Endothelial cell (in vitro differentiated cells): ENCODE data around the gene KRTAP5-3. TPM values are rescaled to one million over a fixed set of nuclear protein-coding genes. Genes with fewer than 3 reads are reported as not detected.

Source experiments
- DNase-seq: peaks from one replicate; pipeline ENCODE4 v3.0.0; 2021; ENCODE audit warnings: low spot score
- H3K27ac Mint-ChIP-seq: one replicate; pipeline ENCODE4 v1.8.0; 2021; ENCODE audit warnings: mixed read lengths, inconsistent platforms; ENCODE audit not compliant: unreplicated experiment
- H3K27me3 Mint-ChIP-seq: one replicate; pipeline ENCODE4 v1.8.0; 2021; ENCODE audit warnings: mild to moderate bottlenecking, moderate library complexity, mixed read lengths, inconsistent platforms; ENCODE audit not compliant: unreplicated experiment
- H3K36me3 Mint-ChIP-seq: one replicate; pipeline ENCODE4 v1.8.0; 2021; ENCODE audit warnings: mild to moderate bottlenecking, low read depth, mixed read lengths, inconsistent platforms; ENCODE audit not compliant: unreplicated experiment
- H3K4me1 Mint-ChIP-seq: one replicate; pipeline ENCODE4 v1.8.0; 2021; ENCODE audit warnings: mild to moderate bottlenecking, mixed read lengths, inconsistent platforms; ENCODE audit not compliant: unreplicated experiment
- H3K4me3 Mint-ChIP-seq: one replicate; pipeline ENCODE4 v1.8.0; 2021; ENCODE audit warnings: mild to moderate bottlenecking, mixed read lengths, inconsistent platforms; ENCODE audit not compliant: unreplicated experiment
- H3K9me3 Mint-ChIP-seq: one replicate; pipeline ENCODE4 v1.8.0; 2021; ENCODE audit warnings: mixed read lengths, inconsistent platforms; ENCODE audit not compliant: unreplicated experiment
- CTCF ChIP-seq: fragments of 200-600 bp; sonication (generic); IDR thresholded peaks from one replicate; pipeline ENCODE4 v1.5.0; 2021; ENCODE audit warnings: antibody characterized with exemption; ENCODE audit not compliant: unreplicated experiment
- total RNA-seq: library from RNA; stranded (reverse); fragmentation: NEBNext Ultra II Directional; extraction: Animal tissue kit (Norgen Biotek cat#: 25700); gene quantifications from one replicate; pipeline ENCODE4 v1.2.1, GENCODE V29; 2021; ENCODE audit not compliant: unreplicated experiment

KRTAP5-3 gene
- total RNA-seq, 1 donor from 2014 or later: not detected

DNA sequence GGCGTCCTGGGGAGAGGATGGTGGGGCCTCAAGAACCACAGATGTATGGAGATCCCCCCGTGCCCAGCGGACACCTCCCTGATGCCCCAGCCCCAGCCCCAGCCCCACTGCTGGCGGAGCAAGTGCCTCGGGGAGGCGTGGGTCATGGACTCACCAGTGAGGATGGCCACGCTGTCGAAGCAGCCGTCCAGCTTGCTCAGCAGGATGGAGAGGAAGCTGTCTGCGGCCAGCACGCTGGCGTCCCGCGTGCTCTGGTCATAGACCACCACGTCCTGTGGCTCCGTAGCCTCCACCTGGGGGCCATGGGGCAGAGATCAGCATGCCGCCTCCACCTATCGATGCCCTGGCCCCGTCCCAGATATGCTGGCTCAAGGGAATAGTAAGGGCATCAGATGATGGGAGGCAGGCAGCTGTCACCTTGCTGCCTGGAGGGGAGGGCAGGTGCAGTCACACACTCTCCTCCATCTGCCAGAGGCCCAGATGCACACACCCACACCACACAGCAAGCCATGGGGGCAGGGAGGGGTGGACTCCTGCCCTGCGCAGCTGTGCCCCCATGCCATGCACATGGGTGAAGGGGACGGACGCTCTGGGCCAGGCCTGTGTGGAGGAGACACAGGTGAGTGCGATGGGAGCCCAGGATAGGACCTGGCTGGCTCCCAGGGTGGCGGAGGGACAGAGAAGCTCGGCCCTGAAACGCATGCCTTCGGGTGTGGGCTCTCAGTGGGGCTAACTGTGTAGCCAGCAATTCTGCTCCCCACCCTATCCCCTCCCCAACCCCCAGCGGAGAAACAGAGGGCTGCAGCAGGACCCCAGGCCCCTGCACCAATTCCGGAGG, 44.3 kb downstream of the KRTAP5-3 start:
- TF ChIP-seq CTCF: no peak
- H3K36me3 Mint-ChIP-seq: no peaks in the 10 kb centered on the region
- no peaks in the 10 kb centered on the region for H3K4me1 Mint-ChIP-seq
- peaks cover 13% of the 10 kb centered on the region for H3K27me3 Mint-ChIP-seq
- H3K9me3 Mint-ChIP-seq: no peaks in the 10 kb centered on the region
- no peak overlapping the region for H3K4me3 Mint-ChIP-seq
- DNase-seq: no peak
- H3K27ac Mint-ChIP-seq: no peak overlapping the region

DNA sequence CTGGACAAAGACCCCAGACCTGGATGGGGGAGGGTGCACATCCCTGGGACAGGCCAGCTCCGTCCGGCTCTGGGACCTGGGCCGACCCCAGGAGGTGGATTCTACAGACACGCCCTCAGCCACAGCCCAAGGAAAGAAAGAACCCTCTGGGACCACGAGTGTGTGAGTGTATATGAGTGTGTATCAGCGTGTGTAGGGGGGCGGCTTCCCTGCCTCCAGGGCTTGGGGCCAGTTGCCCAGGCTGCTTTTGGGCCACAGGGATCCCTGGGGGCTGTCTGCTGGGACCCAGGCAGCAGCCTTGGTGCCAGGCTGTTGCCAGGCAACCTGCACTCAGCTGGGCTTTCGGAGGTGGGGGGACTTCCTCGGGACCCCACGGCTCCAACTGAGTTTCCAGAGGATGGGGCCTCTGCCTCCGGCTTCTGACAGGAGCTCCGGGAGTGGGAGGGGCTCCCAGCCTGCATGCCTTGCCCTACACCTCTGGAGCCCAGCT, 45.1 kb downstream of the KRTAP5-3 start:
- Mint-ChIP-seq H3K4me1 (no peaks in the 10 kb centered on the region), H3K9me3 (no peaks in the 10 kb centered on the region)
- no peak for DNase-seq

DNA sequence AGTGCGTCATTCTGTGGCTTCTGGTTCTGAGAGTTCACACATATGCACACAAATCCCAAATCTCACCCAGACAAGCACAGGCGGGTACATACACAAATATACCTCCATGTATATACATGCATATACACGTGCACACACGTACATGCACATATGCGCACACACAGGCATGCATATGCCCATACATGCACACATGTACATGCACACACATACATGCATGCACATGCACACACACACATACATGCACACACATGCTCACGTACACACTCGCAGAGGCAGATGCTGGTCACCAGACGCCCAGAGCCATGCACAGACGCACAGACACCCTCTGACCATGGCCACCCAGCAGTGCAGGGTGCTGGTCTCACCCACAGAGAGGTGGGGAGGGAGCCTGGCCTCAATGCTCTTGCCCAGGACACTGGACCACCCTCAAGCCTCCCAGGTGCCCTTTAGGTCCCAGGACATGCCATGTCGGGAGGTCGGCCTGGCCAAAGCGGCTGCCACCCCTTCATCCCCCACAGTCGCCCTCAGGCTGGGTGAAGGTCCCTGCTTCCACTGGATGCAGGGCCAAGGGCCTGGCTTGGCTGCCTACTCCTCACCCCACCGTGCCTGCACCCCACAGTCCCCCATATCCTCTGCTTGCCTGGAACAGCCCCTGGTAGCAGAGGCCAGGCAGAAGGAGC, 45.7 kb downstream of the KRTAP5-3 start:
- Mint-ChIP-seq H3K27me3 (peaks cover 12% of the 10 kb centered on the region), H3K27ac (no peak overlapping the region), H3K9me3 (no peaks in the 10 kb centered on the region), H3K36me3 (no peaks in the 10 kb centered on the region), H3K4me1 (no peaks in the 10 kb centered on the region), H3K4me3 (no peak overlapping the region)
- no peak for DNase-seq
- TF ChIP-seq CTCF: no peak

More for the DNA sequence above, 45.1 kb downstream of the KRTAP5-3 start:
- Mint-ChIP-seq H3K27me3 (peaks cover 13% of the 10 kb centered on the region), H3K4me3 (no peak overlapping the region), H3K27ac (no peak overlapping the region), H3K36me3 (no peaks in the 10 kb centered on the region)
- TF ChIP-seq CTCF: no peak

- Mint-ChIP-seq H3K27ac (no peak overlapping the region), H3K4me1 (no peaks in the 10 kb centered on the region), H3K27me3 (peaks cover 11% of the 10 kb centered on the region), H3K9me3 (no peaks in the 10 kb centered on the region), H3K36me3 (no peaks in the 10 kb centered on the region), H3K4me3 (no peak overlapping the region)
- no peak for TF ChIP-seq CTCF
- DNase-seq: no peak
These were observed 46.3 kb downstream of the KRTAP5-3 start for GRCh38 chr11:1561955-1562354.

DNA sequence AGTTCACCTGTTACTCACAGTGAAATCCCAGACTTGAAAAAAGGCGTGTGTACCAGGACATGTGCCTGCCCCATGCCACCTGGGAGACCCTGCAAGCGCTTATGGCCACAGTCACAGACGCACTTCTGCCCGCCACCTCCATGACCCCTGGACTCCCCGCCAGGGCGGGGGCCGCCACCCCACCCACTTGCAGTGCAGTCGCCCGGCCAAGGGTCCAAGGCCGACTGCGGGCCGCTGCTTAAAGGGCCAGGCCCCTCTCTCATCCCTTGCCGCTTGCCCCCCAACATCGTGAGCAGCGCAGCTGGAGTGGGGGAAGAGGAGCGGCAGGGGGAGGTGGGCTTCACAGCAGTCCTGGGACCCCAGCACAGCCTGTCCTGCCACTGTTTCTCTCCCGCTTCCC, 47.0 kb downstream of the KRTAP5-3 start:
- H3K27ac Mint-ChIP-seq: no peak overlapping the region
- no peak for TF ChIP-seq CTCF
- no peaks in the 10 kb centered on the region for H3K9me3 Mint-ChIP-seq
- no peaks in the 10 kb centered on the region for H3K36me3 Mint-ChIP-seq
- peaks cover 10% of the 10 kb centered on the region for H3K27me3 Mint-ChIP-seq
- no peak overlapping the region for H3K4me3 Mint-ChIP-seq
- DNase-seq: no peak
- H3K4me1 Mint-ChIP-seq: no peaks in the 10 kb centered on the region
